Subcutaneous adipose tissue (tissue), 4 donors: ENCODE data around the gene CCDC182. TPM values are rescaled to one million over a fixed set of nuclear protein-coding genes. Genes with fewer than 3 reads are reported as not detected.

ENCODE experiments used
- total RNA-seq, 4 donors: library from RNA; depleted of rRNA; stranded (reverse); fragments of >200 nt; gene quantifications; one replicate each; pipeline ENCODE4 v1.1.0, GENCODE V29; 2016
- TF ChIP-seq, protein P1 (sequence below): fragments of 450-650 bp; IDR thresholded peaks from one replicate; pipeline ENCODE4 v1.5.1; 2016; ENCODE audit warnings: low read depth, mild to moderate bottlenecking, control low read depth, antibody characterized with exemption, moderate library complexity

Gene CCDC182
- total RNA-seq, 4 donors from 2014 or later, result not detected

DNA sequence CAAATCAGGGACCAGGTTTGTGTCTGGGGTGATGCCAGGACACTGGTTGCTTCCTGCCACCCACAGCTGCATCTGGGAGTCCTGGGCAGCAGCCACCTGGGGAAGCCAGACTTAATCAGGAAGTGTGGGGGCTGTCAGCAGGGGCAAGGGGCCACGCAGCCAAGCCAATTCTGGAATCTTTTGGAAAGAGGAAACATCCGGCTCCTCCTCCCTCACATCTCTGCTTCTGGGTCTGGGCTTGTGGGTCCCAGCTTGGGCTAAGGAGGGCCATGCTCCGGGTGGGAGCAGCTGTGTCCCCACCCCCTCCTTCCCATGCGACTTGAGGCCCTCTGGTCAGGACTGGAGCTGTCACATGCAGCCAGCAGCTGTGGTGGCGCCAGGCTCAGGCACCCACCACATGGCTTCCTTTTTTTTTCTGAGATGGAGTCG is 37.0 kb upstream of the CCDC182 start:
- TF ChIP-seq, protein P1, sequence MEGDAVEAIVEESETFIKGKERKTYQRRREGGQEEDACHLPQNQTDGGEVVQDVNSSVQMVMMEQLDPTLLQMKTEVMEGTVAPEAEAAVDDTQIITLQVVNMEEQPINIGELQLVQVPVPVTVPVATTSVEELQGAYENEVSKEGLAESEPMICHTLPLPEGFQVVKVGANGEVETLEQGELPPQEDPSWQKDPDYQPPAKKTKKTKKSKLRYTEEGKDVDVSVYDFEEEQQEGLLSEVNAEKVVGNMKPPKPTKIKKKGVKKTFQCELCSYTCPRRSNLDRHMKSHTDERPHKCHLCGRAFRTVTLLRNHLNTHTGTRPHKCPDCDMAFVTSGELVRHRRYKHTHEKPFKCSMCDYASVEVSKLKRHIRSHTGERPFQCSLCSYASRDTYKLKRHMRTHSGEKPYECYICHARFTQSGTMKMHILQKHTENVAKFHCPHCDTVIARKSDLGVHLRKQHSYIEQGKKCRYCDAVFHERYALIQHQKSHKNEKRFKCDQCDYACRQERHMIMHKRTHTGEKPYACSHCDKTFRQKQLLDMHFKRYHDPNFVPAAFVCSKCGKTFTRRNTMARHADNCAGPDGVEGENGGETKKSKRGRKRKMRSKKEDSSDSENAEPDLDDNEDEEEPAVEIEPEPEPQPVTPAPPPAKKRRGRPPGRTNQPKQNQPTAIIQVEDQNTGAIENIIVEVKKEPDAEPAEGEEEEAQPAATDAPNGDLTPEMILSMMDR, result no peak

DNA sequence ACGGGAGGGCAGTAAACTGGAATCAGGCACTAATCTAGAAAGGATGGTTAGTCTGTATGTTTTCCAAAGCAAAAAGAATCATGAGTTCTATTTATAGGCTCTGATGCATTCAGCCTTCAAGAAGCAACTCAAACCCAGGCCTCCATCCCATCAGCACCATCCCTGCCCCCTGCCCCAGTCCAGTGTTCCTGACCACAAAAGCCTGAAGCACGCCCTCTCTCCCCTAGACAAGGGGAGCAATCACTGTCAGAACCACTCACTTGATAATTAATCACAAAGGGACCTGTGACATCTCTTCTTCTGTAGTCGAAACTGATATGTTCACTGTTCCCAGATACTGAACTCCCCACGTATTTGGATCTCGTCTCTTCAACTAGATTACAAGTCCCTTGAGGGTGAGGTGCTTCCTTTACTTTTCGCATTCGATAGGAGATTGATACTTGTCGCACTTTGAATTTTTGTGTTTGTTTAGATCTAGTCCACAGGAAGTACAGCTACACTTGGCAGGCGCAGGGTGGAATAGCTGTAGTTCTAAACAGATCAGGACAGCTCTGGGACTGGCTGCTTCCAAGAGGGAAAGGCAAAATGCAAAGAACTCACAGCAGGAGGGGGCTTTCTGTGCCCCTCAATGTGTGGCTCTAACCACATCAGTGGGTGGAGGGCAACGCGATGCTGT is 36.4 kb upstream of the CCDC182 start:
- TF ChIP-seq, protein P1, result no peak

DNA sequence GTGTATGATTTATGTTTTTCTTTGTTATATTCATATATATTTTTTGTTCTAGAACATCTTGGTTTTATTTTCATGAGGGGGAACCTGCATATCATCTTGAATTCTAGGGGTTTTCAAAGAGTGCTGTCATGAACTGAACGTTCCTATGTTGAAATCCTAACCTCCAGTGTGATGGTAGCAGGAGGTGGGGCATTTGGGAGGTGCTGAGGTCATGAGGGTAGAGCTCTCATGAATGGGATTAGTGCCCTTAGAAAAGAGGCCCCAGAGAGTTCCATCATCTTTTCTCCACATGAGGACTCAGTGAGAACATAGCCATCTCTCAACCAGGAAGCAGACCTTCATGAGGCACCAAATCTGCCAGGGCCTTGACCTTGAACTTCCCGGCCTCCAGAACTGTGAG is 34.6 kb upstream of the CCDC182 start:
- TF ChIP-seq, protein P1, result no peak

DNA sequence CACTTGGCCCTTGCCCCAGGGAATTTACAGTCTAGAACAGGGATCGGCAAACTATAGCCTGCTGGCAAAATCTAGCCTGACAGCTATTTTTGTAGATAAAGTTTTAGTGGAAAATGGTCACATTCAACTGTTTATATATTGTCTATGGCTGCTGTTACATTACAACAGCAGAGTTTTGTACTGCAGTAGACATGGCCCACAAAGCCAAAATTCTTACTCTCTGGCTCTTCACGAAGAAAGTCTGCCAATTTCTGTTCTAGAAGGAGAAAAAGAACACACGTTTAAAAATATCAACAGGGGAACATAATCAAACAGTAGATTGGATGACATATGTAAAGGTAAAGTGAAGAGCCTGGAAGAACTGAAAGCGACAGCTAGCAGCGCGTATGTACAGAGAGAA is 33.2 kb upstream of the CCDC182 start:
- TF ChIP-seq, protein P1, result no peak

DNA sequence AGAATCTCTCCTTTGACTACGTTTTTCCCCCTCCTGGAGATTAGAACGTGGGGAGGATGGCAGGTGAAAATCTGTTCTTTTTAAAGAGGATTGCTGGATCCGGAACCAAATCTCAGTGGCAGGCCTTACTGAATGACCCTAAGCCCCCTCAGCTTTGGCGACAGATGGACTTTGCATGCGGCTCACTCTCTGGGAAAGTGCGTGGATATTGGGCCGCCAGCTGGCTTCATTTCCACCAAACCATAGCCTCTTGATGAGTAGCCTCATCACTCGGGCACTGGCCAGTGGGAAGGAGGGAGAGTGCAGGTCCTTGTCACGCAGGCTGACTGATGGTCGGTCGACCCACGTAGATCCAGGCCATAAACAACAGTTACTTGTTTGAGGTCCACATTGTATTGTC is 31.3 kb upstream of the CCDC182 start:
- TF ChIP-seq, protein P1, result no peak

DNA sequence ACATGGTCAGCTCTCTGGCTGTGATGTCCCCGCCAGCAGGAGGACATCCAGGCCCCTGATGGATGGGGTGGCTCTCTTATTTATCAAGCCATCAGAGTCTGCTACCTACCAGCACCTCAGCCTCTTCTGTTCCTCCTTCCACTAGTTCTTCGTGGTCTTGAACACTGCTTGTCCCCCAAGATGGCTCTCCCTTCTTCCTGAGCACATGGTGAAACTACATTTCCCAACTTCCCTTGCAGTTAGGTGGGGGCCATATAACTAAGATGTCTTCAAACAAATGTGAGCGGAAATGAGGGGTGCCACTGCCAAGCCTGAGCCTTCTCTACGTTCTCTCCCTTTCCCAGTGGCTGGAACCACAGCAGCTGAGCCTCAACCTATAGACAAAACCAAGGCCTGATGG is 29.8 kb upstream of the CCDC182 start:
- TF ChIP-seq, protein P1, result no peak

DNA sequence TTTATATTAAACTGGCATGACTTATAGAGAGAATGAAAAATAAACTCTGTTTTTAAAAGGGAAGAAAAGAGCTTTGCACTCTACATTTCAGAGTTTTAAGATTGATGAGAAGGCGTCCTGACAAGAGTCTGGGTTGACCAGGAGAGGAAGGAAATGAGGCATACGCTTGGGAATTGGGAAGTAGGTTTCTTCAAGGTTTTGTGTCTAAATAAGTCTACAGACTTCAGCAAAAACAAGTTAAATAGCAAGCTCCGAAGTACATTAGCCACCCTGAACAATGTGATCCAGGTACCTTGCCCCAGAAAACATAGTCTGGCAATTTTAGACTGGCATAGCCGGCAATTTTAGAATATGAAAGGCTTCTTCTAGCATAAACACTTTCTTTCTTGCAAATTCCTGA is 28.5 kb upstream of the CCDC182 start:
- TF ChIP-seq, protein P1, result no peak
